ENCODE measurements around the gene LGR4. TPM values are rescaled to one million over a fixed set of nuclear protein-coding genes. Genes with fewer than 3 reads are reported as not detected.

LGR4 gene
- total RNA-seq, 4 donors from 2014 or later = 26.5 to 51.3 (median 31.9) TPM

GRCh38 chr11:27443227-27443626, 29.4 kb downstream of the LGR4 start:
- no peak for DNase-seq (ENCODE audit: low spot score in 2 of 2)

DNA sequence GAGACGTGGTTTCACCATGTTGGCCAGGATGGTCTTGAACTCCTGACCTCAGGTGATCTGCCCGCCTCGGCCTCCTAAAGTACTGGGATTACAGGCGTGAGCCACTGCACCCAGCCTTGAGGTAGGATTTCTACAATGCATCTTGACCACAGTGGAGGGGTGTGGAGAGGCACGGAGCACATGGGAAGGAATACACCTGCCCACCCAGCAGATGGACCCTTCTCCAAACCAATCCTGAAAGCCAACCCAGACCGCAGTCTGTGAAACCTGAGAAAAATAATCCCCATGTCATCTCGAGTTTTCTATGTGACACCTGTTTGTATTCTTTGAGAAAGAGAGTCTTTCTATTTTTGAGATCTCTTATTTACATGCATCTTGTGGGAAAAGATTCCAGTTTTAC, 32.5 kb downstream of the LGR4 start:
- 88 to 92% methylated on average over 7 of the region's 7 CpGs for WGBS, 2 donors
- no peaks in the 10 kb centered on the region for H3K36me3 ChIP-seq
- no peaks in the 10 kb centered on the region for H3K27me3 ChIP-seq
- H3K4me3 ChIP-seq = no peak overlapping the region
- no peak for DNase-seq (ENCODE audit: low spot score in 2 of 2)
- no peak overlapping the region for H3K27ac ChIP-seq
- TF ChIP-seq POLR2A (IDR thresholded peaks at IDR 0.05) (no peak), EP300 (IDR thresholded peaks at IDR 0.05) (no peak), CTCF (IDR thresholded peaks at IDR 0.05) (no peak)
- H3K4me1 ChIP-seq = peaks cover 0 to 23% (median 3%) of the 10 kb centered on the region in 4 donors
- no peaks in the 10 kb centered on the region for H3K9me3 ChIP-seq

More at GRCh38 chr11:27443227-27443626, 29.4 kb downstream of the LGR4 start:
- H3K36me3 ChIP-seq = no peaks in the 10 kb centered on the region
- no peak overlapping the region for H3K4me3 ChIP-seq
- H3K4me1 ChIP-seq = peaks cover 0 to 31% (median 8%) of the 10 kb centered on the region in 4 donors
- H3K9me3 ChIP-seq = no peaks in the 10 kb centered on the region
- 52 to 56% methylated on average over 4 of the region's 4 CpGs for WGBS, 2 donors
- peak overlapping the region in 3 of 4 donors; percentile 29 to 61 (median 60) for H3K27ac ChIP-seq
- no peak for TF ChIP-seq POLR2A (IDR thresholded peaks at IDR 0.05)
- no peak for TF ChIP-seq EP300 (IDR thresholded peaks at IDR 0.05)
- H3K27me3 ChIP-seq = no peaks in the 10 kb centered on the region

DNA sequence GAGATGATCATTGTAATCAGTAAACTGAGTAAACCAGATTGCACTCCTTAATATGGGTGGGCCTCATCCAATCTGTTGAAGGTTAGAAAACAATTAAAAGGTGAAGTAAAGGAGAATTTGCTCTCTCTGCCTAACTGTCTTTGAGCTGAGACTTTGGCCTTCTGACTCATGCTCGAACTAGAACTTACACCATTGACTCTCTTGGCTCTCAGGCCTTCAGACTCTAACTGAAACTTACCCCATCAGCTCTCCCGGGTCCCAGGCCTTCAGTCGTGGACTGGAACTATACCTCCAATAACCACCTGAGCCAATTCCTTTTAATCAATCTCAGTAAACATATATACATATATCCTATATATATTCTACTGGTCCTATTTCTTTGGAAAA, 34.0 kb downstream of the LGR4 start:
- Histone ChIP-seq H3K4me3 (no peak overlapping the region), H3K27ac (no peak overlapping the region), H3K27me3 (no peaks in the 10 kb centered on the region), H3K9me3 (no peaks in the 10 kb centered on the region), H3K36me3 (no peaks in the 10 kb centered on the region), H3K4me1 (peaks cover 0 to 8% (median 0%) of the 10 kb centered on the region in 4 donors)
- 91 to 97% methylated on average over 3 of the region's 3 CpGs for WGBS, 2 donors
- DNase-seq (ENCODE audit: low spot score in 2 of 2) = no peak
- TF ChIP-seq EP300 (IDR thresholded peaks at IDR 0.05) (no peak), CTCF (IDR thresholded peaks at IDR 0.05) (no peak), POLR2A (IDR thresholded peaks at IDR 0.05) (no peak)

DNA sequence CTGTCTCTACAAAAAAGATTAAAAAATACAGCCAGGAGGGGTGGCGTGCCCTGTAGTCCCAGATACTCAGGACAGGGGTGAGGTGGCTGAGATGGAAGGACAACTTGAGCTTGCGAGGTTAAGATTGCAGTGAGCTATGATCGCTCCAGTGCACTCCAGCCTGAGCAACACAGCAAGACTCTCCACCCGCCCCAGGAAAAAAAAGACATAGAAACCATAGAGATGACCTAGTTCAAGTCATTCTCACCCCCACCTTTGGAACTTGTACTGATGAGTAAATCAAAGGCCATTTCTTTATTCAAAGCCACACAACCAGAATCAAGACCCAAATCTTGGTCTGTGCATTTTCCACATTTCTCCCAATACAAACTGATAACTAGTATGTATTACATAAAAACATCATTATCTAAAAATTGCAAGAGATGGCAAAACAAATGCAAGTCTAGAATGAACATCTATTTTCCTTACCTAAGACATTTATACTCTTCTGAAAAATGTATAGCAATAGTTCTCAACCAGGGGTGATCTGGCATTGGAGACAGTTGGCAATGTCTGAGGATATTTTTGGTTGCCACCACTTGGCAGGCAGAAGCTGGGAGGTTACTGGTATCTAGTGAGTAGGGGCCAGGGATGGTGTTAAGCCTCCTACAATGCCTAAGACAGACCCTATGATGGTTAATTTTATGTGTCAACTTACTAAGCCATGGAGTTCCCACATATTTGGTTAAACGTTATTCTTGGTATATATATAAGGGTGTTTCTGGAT, 34.6 kb downstream of the LGR4 start:
- H3K4me3 ChIP-seq = no peak overlapping the region
- H3K9me3 ChIP-seq = no peaks in the 10 kb centered on the region
- no peaks in the 10 kb centered on the region for H3K27me3 ChIP-seq
- H3K27ac ChIP-seq = no peak overlapping the region
- TF ChIP-seq POLR2A (IDR thresholded peaks at IDR 0.05) = no peak
- no peak for TF ChIP-seq CTCF (IDR thresholded peaks at IDR 0.05)
- no peak for TF ChIP-seq EP300 (IDR thresholded peaks at IDR 0.05)
- WGBS, 2 donors = 89% methylated on average over 5 of the region's 5 CpGs
- DNase-seq (ENCODE audit: low spot score in 2 of 2) = no peak
- peaks cover 0 to 3% (median 0%) of the 10 kb centered on the region in 4 donors for H3K4me1 ChIP-seq
- H3K36me3 ChIP-seq = no peaks in the 10 kb centered on the region

- TF ChIP-seq POLR2A (IDR thresholded peaks at IDR 0.05) (no peak), EP300 (IDR thresholded peaks at IDR 0.05) (no peak), CTCF (IDR thresholded peaks at IDR 0.05) (no peak)
- Histone ChIP-seq H3K4me3 (no peak overlapping the region), H3K4me1 (no peaks in the 10 kb centered on the region), H3K9me3 (no peaks in the 10 kb centered on the region), H3K36me3 (no peaks in the 10 kb centered on the region), H3K27me3 (no peaks in the 10 kb centered on the region), H3K27ac (no peak overlapping the region)
- no peak for DNase-seq (ENCODE audit: low spot score in 2 of 2)
These were observed 35.7 kb downstream of the LGR4 start for GRCh38 chr11:27436916-27437315.

All from tibial nerve (tissue), 4 donors.